A549 (cell line): ENCODE measurements around the gene TFDP2. TPM values are rescaled to one million over a fixed set of nuclear protein-coding genes. Genes with fewer than 3 reads are reported as not detected.

Experiments used
- ATAC-seq, 2 experiments: fragments of 200-7000 bp in 1 of 2; fragments of >200 bp in 1 of 2; cut with Nextera tagmentation in 1 of 2; cut with Tn5 transposase in 1 of 2; 3 replicates each; pipeline versions ENCODE4 v1.8.0 to v1.9.1; 2018 to 2020; ENCODE audit warnings: mild to moderate bottlenecking in 1 of 2, moderate library complexity in 1 of 2
- CTCF ChIA-PET: fragments of 300-600 bp; sonication (Branson Sonifier 250); formaldehyde crosslinking; extraction: SDS; loops from one replicate; lab custom pipeline; 2021; ENCODE audit warnings: antibody characterized with exemption, inconsistent platforms; lab: Yijun Ruan, JAX
- POLR2A ChIA-PET: fragments of 350-600 bp; formaldehyde crosslinking; extraction: SDS; loops from one replicate; lab custom pipeline; 2021; ENCODE audit warnings: antibody characterized with exemption, inconsistent platforms; lab: Yijun Ruan, JAX
- DNase-seq, 2 experiments: peaks; one replicate each; pipeline versions ENCODE4 v3.0.0 to v3.0.0-alpha.2; 2011 to 2016; ENCODE audit warnings: low read depth in 1 of 2, low spot score in 1 of 2
- FAIRE-seq: peaks from 2 replicates; lab custom pipeline; 2011; peaks lifted over from hg19 to GRCh38; lab: Jason Lieb, UNC
- H3K27ac ChIP-seq, 2 experiments: fragments of >200 bp; sonication (Bioruptor Twin); formaldehyde crosslinking; 3 replicates each; pipeline ENCODE4 v1.5.1; 2016 to 2017
- H3K4me1 ChIP-seq: fragments of >200 bp; sonication (Bioruptor Twin); formaldehyde crosslinking; 3 replicates; pipeline ENCODE4 v1.6.1; 2016
- H3K4me2 ChIP-seq: fragments of >200 bp; sonication (Bioruptor Twin); formaldehyde crosslinking; 3 replicates; pipeline ENCODE4 v1.6.1; 2016
- H3K4me3 ChIP-seq: fragments of >200 bp; sonication (Bioruptor Twin); formaldehyde crosslinking; 3 replicates; pipeline ENCODE4 v1.5.1; 2016
- H3K9me3 ChIP-seq: fragments of >200 bp; sonication (Bioruptor Twin); formaldehyde crosslinking; 3 replicates; pipeline ENCODE4 v1.6.1; 2016
- BHLHE40 ChIP-seq: IDR thresholded peaks from 2 replicates; pipeline ENCODE4 v1.6.1; 2012; ENCODE audit warnings: low read depth, low read length, inconsistent platforms
- CBX8 ChIP-seq: fragments of 200-600 bp; sonication (generic); IDR thresholded peaks from 2 replicates; pipeline ENCODE4 v1.6.1; 2016
- CEBPB ChIP-seq, 2 experiments: fragments of >200 bp in 1 of 2; sonication (Bioruptor Twin) in 1 of 2; formaldehyde crosslinking in 1 of 2; IDR thresholded peaks; 2 replicates each; pipeline ENCODE4 v1.6.1; 2012 to 2016
- CHD4 ChIP-seq: fragments of 200-600 bp; sonication (generic); IDR thresholded peaks from 2 replicates; pipeline ENCODE4 v1.6.1; 2016; ENCODE audit warnings: antibody characterized with exemption, mild to moderate bottlenecking, borderline replicate concordance
- EHF ChIP-seq: fragments of 250-450 bp; sonication (Bioruptor Pico); IDR thresholded peaks from 2 replicates; pipeline ENCODE4 v1.5.0; 2020; ENCODE audit warnings: mild to moderate bottlenecking
- EHMT2 ChIP-seq: fragments of 200-600 bp; sonication (generic); IDR thresholded peaks from 2 replicates; pipeline ENCODE4 v1.6.1; 2016; ENCODE audit warnings: antibody characterized with exemption, low read depth, mild to moderate bottlenecking, moderate library complexity
- ESRRA ChIP-seq: fragments of 150-350 bp; IDR thresholded peaks from 2 replicates; pipeline ENCODE4 v1.6.1; 2014; ENCODE audit warnings: mild to moderate bottlenecking, low read length, borderline replicate concordance
- FOSB ChIP-seq: fragments of 250-450 bp; sonication (Bioruptor Pico); IDR thresholded peaks from 2 replicates; pipeline ENCODE4 v1.5.0; 2020; ENCODE audit warnings: mild to moderate bottlenecking, moderate library complexity
- FOSL2 ChIP-seq, 2 experiments: fragments of 450-650 bp in 1 of 2; fragments of >200 bp in 1 of 2; sonication (Bioruptor Twin) in 1 of 2; formaldehyde crosslinking; IDR thresholded peaks; 2 replicates each; pipeline versions ENCODE4 v1.5.0 to v1.6.1; 2016 to 2020; ENCODE audit warnings: mild to moderate bottlenecking in 1 of 2, moderate library complexity in 1 of 2
- FOXS1 ChIP-seq: fragments of 250-450 bp; sonication (Bioruptor Pico); IDR thresholded peaks from 2 replicates; pipeline ENCODE4 v1.5.0; 2020; ENCODE audit warnings: mild to moderate bottlenecking, moderate library complexity
- HEYL ChIP-seq: fragments of 250-450 bp; sonication (Bioruptor Pico); IDR thresholded peaks from 2 replicates; pipeline ENCODE4 v1.8.0; 2021; ENCODE audit warnings: mild to moderate bottlenecking, moderate library complexity
- HOXA7 ChIP-seq: fragments of 250-450 bp; sonication (Bioruptor Pico); IDR thresholded peaks from 2 replicates; pipeline ENCODE4 v1.5.0; 2020; ENCODE audit warnings: mild to moderate bottlenecking, moderate library complexity
- HOXB13 ChIP-seq: fragments of 250-450 bp; sonication (Bioruptor Pico); IDR thresholded peaks from 2 replicates; pipeline ENCODE4 v1.5.0; 2020; ENCODE audit warnings: low read depth, mild to moderate bottlenecking, moderate library complexity
- HOXB5 ChIP-seq: fragments of 250-450 bp; sonication (Bioruptor Pico); IDR thresholded peaks from 2 replicates; pipeline ENCODE4 v1.5.0; 2020; ENCODE audit warnings: mild to moderate bottlenecking, moderate library complexity
- KDM1A ChIP-seq: fragments of 200-600 bp; sonication (generic); IDR thresholded peaks from 2 replicates; pipeline ENCODE4 v1.6.1; 2016; ENCODE audit warnings: low read depth, mild to moderate bottlenecking
- MAFK ChIP-seq: fragments of 450-650 bp; IDR thresholded peaks from 2 replicates; pipeline ENCODE4 v1.6.1; 2014; ENCODE audit not compliant: partially characterized antibody
- MAZ ChIP-seq: fragments of 150-350 bp; IDR thresholded peaks from 2 replicates; pipeline ENCODE4 v1.6.1; 2014; ENCODE audit warnings: antibody characterized with exemption, low read depth, low read length, borderline replicate concordance
- POLR2A ChIP-seq: IDR thresholded peaks from 2 replicates; pipeline ENCODE4 v1.6.1; 2012; ENCODE audit warnings: mild to moderate bottlenecking, low read length
- RAD21 ChIP-seq, 2 experiments: fragments of >200 bp in 1 of 2; sonication (Bioruptor Twin) in 1 of 2; formaldehyde crosslinking in 1 of 2; IDR thresholded peaks in 1 of 2; conservative IDR thresholded peaks in 1 of 2; 2 replicates in 1 of 2; 3 replicates in 1 of 2; pipeline ENCODE4 v1.6.1; 2012 to 2018; ENCODE audit warnings: inconsistent platforms in 1 of 2
- RARB ChIP-seq: fragments of 250-450 bp; sonication (Bioruptor Pico); IDR thresholded peaks from 2 replicates; pipeline ENCODE4 v1.8.0; 2021; ENCODE audit warnings: mild to moderate bottlenecking, moderate library complexity
- RCOR1 ChIP-seq: fragments of 150-350 bp; IDR thresholded peaks from 2 replicates; pipeline ENCODE4 v1.6.1; 2014; ENCODE audit warnings: antibody characterized with exemption, low read length, low read depth
- SMC3 ChIP-seq: fragments of >200 bp; sonication (Bioruptor Twin); formaldehyde crosslinking; IDR thresholded peaks from 3 replicates; pipeline ENCODE4 v1.6.1; 2018; ENCODE audit warnings: inconsistent platforms
- SREBF2 ChIP-seq: fragments of 450-650 bp; IDR thresholded peaks from 2 replicates; pipeline ENCODE4 v1.6.1; 2014; ENCODE audit warnings: mild to moderate bottlenecking, moderate library complexity
- ZSCAN20 ChIP-seq: fragments of 250-450 bp; sonication (Bioruptor Pico); IDR thresholded peaks from 2 replicates; pipeline ENCODE4 v1.8.0; 2022; ENCODE audit warnings: mild to moderate bottlenecking, moderate library complexity
- WGBS: methylation state at CpG from one replicate; pipeline ENCODE4 v1.1.6; 2017; ENCODE audit errors: missing lambda C conversion rate; 5-methylcytosine and 5-hydroxymethylcytosine counted together
- polyA plus RNA-seq, 4 experiments: library from polyadenylated mRNA; depleted of rRNA in 3 of 4; stranded (reverse); fragments of >200 nt; fragmentation: RNase III in 1 of 4; extraction: RNeasy Plus Mini Kit Qiagen cat#74134 plus additional on column Dnase treatment in 1 of 4; gene quantifications; 2 replicates in 3 of 4; 3 replicates in 1 of 4; pipeline ENCODE4 v1.2.3, GENCODE V29; 2011 to 2017
- TF ChIP-seq, protein P1 (sequence below): fragments of 450-650 bp; IDR thresholded peaks from 2 replicates; pipeline ENCODE4 v1.6.1; 2014; ENCODE audit warnings: antibody characterized with exemption
- TF ChIP-seq, protein P2 (sequence below): fragments of >200 bp; sonication (Bioruptor Twin); formaldehyde crosslinking; IDR thresholded peaks from 2 replicates; pipeline ENCODE4 v1.6.1; 2016
- TF ChIP-seq, protein P3 (sequence below): IDR thresholded peaks from 2 replicates; pipeline ENCODE4 v1.6.1; 2012
- TF ChIP-seq, protein P4 (sequence below): IDR thresholded peaks from 2 replicates; pipeline ENCODE4 v1.6.1; 2012; ENCODE audit warnings: low read depth, borderline replicate concordance

TFDP2 gene
- polyA plus RNA-seq, 2 of the 4 experiments (the other 2 are of a cell fraction), result 9.6 to 61.5 TPM

DNA sequence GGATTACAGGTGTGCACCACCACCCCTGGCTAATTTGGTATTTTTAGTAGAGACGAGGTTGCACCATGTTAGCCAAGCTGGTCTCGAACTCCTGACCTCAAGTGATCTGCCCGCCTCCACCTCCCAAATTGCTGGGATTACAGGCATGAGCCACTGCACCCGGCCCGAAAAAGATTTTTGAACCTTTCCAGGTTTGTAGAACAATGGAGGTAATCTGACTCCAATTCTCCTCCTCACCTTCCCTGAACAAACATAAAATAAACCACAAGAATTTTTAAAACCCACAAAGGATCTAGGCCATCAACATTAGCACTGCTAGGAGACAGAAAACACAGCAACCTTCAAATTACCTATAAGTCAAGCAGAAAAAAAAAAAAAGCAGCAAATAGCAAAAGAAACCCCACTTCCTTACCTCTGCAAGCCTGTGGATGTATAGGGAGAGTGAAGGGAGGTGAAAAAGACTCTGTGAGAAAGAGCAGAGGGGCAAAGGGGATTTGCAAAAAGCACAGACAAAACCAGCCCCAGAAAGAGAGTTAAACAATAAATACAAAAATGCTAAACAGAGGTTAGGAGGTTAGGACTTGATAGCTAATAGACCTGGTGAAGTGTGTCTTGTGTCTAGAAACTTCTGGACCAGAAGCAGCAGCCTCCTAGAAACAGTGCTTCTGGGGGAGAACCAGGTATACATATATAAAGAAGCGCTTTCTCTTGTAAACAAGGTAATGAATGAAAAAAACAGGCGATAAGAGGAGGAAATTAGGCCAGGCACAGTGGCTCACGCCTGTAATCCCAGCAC is 32.1 kb downstream of the TFDP2 start (continued):
- TF ChIP-seq, protein P1, sequence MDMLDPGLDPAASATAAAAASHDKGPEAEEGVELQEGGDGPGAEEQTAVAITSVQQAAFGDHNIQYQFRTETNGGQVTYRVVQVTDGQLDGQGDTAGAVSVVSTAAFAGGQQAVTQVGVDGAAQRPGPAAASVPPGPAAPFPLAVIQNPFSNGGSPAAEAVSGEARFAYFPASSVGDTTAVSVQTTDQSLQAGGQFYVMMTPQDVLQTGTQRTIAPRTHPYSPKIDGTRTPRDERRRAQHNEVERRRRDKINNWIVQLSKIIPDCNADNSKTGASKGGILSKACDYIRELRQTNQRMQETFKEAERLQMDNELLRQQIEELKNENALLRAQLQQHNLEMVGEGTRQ, result no peak
- TF ChIP-seq RCOR1 (no peak), POLR2A (no peak), KDM1A (no peak), CBX8 (no peak)
- TF ChIP-seq, all 56 proteins: peak for 0

DNA sequence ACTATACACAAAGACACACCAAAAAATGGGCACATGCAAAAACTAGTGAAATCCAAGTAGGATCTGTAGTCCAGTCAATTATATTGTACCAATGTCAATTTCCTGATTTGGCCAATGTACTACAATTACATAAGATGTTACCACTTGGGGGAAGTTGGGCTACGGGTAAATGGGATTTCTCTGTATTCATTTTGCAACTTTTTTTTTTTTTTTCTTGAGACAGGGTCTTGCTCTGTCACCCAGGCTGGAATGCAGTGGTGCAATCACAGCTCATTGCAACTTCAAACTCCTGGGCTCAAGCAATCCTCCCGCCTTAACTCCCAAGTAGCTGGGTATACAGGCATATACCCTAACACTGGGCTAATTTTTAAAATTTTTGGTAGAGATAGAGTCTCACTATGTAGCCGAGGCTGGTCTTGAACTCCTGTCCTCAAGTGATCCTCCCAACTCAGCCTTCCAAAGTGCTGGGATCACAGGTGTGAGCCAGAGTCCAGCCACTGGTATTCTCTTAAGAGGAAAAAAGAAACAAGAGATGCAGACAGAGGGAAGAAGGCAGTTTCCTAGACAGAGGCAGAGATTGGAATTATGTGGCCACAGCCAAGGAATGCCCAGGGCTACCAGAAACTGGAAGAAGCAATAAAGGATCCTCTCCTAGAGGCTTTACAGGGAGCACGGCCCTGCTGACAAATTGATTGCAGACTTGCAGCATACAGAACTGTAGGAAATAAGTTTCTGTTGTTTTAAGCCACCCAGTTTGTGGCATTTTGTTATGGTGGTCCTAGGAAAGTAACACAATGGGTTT is 33.3 kb downstream of the TFDP2 start:
- Histone ChIP-seq H3K9me3 (0 out of 3 replicates have a peak, but pooled peaks cover 5% of the 10 kb centered on the region), H3K27ac (no peak overlapping the region), H3K4me3 (no peak overlapping the region), H3K4me2 (no peak overlapping the region), H3K4me1 (peaks cover 11% of the 10 kb centered on the region; the same call in 2 of the 3 replicates)
- POLR2A ChIA-PET, result no interaction called here
- DNase-seq (no peak), FAIRE-seq (no peak), ATAC-seq (no peak)
- TF ChIP-seq MAFK, result no peak
- CTCF ChIA-PET, result interaction anchor here (0.6 to 1.5 kb wide), 2 partner anchors 10 to 173 kb away, joined by 3 to 5 read pairs; no protein-coding TSS in a partner anchor
- 87% methylated on average over 4 of the region's 4 CpGs for WGBS

DNA sequence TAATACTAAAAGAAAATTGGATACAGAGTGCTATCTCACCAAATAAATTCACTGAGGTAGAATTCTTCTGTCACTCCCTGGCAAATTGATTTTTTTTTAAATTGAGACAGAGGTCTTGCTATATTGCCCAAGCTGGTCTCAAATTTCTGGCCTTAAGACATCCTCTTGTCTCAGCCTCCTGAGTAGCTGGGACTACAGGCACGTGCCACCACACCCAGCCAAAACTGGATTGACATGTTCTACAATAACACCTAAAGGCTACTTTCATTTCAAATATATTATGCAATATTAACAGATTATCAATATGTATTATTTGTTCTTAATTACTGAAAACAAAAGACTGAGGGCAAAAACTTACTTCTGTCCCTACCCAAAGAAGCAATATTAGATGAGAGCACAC is 36.7 kb downstream of the TFDP2 start:
- ChIA-PET CTCF (interaction anchor here (0.6 kb wide), 1 partner anchor 287 kb away, joined by 3 read pairs; no protein-coding TSS in a partner anchor), POLR2A (no interaction called here)
- DNase-seq (no peak), FAIRE-seq (no peak), ATAC-seq (no peak)
- H3K4me3 ChIP-seq, result no peak overlapping the region
- peaks cover 6% of the 10 kb centered on the region; the same call in 2 of the 3 replicates for H3K4me1 ChIP-seq
- no peak overlapping the region for H3K4me2 ChIP-seq
- 0 out of 3 replicates have a peak, but pooled peaks cover 5% of the 10 kb centered on the region for H3K9me3 ChIP-seq
- H3K27ac ChIP-seq, result no peak overlapping the region
- TF ChIP-seq HOXB5 (CRISPR knock-in tag) (no peak), FOSL2 (IDR thresholded peaks at IDR 0.05) (no peak), FOSL2 (CRISPR knock-in tag; IDR thresholded peaks at IDR 0.05) (no peak), POLR2A (no peak), MAZ (no peak), FOSB (CRISPR knock-in tag) (no peak), RAD21 (conservative IDR thresholded peaks at IDR 0.05 in 1 of 2, IDR thresholded peaks at IDR 0.05 in 1 of 2) (no peak), HOXB13 (no peak), HOXA7 (CRISPR knock-in tag) (no peak), SREBF2 (no peak)
- TF ChIP-seq, protein P2, sequence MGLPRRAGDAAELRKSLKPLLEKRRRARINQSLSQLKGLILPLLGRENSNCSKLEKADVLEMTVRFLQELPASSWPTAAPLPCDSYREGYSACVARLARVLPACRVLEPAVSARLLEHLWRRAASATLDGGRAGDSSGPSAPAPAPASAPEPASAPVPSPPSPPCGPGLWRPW, result no peak
- WGBS, result 59% methylated on average over 1 of the region's 1 CpG

DNA sequence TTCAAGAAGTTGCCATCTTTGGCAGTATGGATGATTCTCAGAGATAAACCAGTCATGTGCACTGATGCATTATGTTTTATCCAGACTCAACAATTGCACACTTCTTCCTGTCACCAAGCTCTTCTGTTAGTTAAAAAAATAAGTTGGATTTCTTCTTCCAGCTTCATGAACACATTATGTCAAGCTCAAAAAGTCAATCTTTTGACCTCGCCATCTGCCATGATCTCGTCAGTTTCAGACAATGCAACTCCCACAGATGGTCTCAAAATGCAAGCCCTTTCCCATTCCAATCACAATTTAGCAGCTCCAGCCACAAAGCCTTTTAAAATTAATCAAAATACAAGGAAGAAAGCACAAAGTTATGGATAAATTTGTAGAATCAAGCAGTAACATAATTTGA is 42.8 kb downstream of the TFDP2 start:
- TF ChIP-seq CHD4, result no peak
- TF ChIP-seq BHLHE40, result no peak
- TF ChIP-seq, protein P3, sequence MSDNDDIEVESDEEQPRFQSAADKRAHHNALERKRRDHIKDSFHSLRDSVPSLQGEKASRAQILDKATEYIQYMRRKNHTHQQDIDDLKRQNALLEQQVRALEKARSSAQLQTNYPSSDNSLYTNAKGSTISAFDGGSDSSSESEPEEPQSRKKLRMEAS, result no peak
- no peak for TF ChIP-seq HOXB13
- TF ChIP-seq, protein P4, sequence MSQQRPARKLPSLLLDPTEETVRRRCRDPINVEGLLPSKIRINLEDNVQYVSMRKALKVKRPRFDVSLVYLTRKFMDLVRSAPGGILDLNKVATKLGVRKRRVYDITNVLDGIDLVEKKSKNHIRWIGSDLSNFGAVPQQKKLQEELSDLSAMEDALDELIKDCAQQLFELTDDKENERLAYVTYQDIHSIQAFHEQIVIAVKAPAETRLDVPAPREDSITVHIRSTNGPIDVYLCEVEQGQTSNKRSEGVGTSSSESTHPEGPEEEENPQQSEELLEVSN, result no peak
- no peak for TF ChIP-seq CEBPB (IDR thresholded peaks at IDR 0.05)
- no peak for TF ChIP-seq EHMT2
- TF ChIP-seq RARB, result no peak
- no peak for TF ChIP-seq POLR2A
- TF ChIP-seq HEYL (CRISPR knock-in tag), result no peak
- TF ChIP-seq FOXS1, result no peak
- TF ChIP-seq ZSCAN20 (CRISPR knock-in tag), result no peak
- no peak for TF ChIP-seq ESRRA
- TF ChIP-seq HOXB5 (CRISPR knock-in tag), result no peak
- no peak for TF ChIP-seq SMC3
- no peak for TF ChIP-seq EHF
- no peak for TF ChIP-seq CBX8
- no peak for DNase-seq
- ChIA-PET CTCF (no interaction called here), POLR2A (no interaction called here)
- Histone ChIP-seq H3K4me2 (no peak overlapping the region), H3K4me3 (no peak overlapping the region), H3K27ac (no peak overlapping the region), H3K4me1 (no peaks in the 10 kb centered on the region), H3K9me3 (no peaks in the 10 kb centered on the region)
- FAIRE-seq, result no peak
- WGBS, result 46% methylated on average over 2 of the region's 2 CpGs
- ATAC-seq, result no peak
